ENCODE data around the gene COX7A2.

DNA sequence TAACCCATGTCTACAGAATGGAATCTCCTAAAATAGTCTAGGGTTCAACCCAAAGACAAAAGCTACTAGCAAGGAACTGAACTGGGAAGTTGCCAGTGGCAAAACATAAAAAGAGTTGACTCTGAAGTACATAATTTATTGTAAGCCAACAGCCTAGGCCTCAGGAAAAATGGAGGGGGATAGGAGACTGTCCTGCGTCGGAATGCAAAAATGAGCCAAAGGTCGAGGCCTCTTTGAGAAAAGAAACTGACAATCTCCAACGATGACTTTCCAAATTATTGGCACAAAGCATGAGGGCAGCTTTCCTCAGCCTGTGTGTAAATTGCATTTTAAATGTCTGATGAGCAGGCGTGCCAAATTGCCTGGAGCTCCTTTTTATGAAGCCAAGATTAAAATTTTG, 39.9 kb downstream of the COX7A2 start:
- TF ChIP-seq, protein P1, sequence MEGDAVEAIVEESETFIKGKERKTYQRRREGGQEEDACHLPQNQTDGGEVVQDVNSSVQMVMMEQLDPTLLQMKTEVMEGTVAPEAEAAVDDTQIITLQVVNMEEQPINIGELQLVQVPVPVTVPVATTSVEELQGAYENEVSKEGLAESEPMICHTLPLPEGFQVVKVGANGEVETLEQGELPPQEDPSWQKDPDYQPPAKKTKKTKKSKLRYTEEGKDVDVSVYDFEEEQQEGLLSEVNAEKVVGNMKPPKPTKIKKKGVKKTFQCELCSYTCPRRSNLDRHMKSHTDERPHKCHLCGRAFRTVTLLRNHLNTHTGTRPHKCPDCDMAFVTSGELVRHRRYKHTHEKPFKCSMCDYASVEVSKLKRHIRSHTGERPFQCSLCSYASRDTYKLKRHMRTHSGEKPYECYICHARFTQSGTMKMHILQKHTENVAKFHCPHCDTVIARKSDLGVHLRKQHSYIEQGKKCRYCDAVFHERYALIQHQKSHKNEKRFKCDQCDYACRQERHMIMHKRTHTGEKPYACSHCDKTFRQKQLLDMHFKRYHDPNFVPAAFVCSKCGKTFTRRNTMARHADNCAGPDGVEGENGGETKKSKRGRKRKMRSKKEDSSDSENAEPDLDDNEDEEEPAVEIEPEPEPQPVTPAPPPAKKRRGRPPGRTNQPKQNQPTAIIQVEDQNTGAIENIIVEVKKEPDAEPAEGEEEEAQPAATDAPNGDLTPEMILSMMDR (IDR thresholded peaks at IDR 0.05) = no peak
- TF ChIP-seq EZH2 (IDR thresholded peaks at IDR 0.05; ENCODE audit: borderline replicate concordance, insufficient read depth, low read depth, low read length, poor library complexity, severe bottlenecking) = no peak

Measured in B cell (primary cell).